GM19193 (cell line): ENCODE data around the gene PIM2.

Experiments
- POLR2A ChIP-seq: IDR thresholded peaks from 4 replicates; pipeline ENCODE4 v1.6.1; 2011; ENCODE audit not compliant: insufficient read depth, insufficient read length; ENCODE audit errors: extremely low read depth

Gene PIM2

DNA sequence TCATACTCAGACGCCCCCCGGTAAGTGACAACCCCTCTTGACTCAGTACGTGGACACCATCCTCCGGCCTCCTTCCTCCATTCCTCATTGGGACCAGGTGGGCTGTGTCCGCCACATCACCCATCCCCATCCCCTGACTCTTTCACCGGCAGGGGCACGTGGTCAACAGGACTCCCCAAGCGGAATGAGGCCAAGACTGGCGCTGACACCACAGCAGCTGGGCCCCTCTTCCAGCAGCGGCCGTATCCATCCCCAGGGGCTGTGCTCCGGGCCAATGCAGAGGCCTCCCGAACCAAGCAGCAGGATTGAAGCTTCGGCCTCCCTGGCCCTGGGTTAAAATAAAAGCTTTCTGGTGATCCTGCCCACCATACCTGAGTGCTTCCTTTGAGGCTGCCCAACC is 16.0 kb downstream of the PIM2 start:
- TF ChIP-seq POLR2A, result no peak

DNA sequence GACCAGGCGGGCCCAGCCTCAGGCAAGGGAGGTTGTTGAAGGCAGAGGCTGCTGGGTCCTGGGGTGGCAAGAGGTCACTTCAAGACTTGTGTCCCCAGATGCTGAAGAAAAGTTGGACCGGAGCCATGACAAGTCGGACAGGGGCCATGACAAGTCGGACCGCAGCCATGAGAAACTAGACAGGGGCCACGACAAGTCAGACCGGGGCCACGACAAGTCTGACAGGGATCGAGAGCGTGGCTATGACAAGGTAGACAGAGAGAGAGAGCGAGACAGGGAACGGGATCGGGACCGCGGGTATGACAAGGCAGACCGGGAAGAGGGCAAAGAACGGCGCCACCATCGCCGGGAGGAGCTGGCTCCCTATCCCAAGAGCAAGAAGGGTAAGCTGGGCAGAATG is 16.7 kb downstream of the PIM2 start:
- peak; percentile 9 for TF ChIP-seq POLR2A

- TF ChIP-seq POLR2A, result no peak
Observed at GRCh38 chrX:48901069-48901468, 17.8 kb downstream of the PIM2 start.

- no peak for TF ChIP-seq POLR2A
Observed at GRCh38 chrX:48899078-48899410, 19.8 kb downstream of the PIM2 start.

- peak; percentile 84 for TF ChIP-seq POLR2A
Observed at GRCh38 chrX:48897625-48898306, 21.1 kb downstream of the PIM2 start, which contains the start of the genes PQBP1 and TIMM17B. TSS of gene PQBP1 (plus strand) at chrX:48897930. CDS start at chrX:48898510, 580 bp downstream. TSS of gene TIMM17B (minus strand) at chrX:48897768. CDS start at chrX:48897749, 19 bp downstream.

DNA sequence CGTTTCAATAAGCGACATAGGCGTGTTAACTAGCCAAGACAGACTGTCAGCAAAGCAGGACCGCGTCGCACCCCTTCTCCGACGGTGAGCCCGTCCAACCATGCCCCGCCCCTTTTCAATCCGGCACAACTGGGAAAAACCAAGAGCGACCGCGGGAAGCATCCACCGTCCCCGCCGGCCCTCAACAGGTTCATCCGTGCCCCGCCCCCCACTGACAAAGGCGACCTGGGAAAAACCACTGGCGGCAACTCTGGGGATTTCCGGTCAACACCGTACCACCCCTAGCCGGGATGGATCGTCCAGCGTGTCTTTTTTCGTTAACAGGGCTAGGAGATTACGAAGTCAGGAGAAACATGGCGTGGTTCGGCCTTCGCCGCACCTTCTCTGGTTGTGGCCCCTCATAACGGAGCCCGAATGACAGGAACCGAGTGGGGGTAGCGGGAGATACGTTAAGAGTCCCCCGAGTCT is 21.6 kb downstream of the PIM2 start:
- no peak for TF ChIP-seq POLR2A

- TF ChIP-seq POLR2A, result no peak
Observed at GRCh38 chrX:48896611-48897011, 22.2 kb downstream of the PIM2 start.

GRCh38 chrX:48894891-48895290 is 23.9 kb downstream of the PIM2 start:
- TF ChIP-seq POLR2A, result no peak

DNA sequence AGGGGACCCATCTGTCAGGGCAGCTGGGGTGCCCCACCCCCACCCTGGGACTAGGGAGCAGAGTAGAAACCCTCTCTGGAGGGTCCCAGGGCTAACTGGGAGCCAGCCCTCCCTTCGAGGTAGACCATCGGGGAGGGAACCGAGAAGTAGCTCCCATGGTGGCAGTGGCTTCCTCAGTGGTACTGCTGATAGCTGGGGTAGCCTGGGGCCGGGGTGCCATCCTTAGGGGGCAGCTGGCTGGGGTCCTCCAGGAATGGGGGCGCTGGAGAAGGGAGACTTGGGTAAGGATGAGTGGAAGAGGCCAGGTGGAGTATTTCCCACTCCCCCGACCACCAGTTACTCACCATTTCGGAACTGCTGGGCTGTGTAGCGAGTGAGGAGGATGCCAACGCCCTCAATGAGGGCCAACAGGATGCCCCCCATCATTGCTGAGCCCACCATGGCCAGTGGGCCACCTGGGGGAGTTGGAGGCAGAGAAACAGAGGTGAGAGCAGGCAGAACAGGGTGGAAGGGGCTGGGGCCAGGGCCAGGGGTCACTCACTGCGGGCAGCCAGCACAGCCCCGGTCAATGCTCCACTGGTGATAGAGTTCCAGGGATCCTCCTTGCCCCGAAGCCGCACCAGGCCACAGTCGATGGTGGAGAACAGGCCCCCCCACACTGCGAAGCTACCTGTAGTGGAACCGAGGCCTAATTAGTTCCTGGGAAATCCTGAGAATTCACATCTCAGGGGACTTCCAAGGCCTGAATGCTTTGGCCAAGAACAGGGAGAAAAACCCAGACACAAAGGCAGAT is 25.1 kb downstream of the PIM2 start:
- no peak for TF ChIP-seq POLR2A

DNA sequence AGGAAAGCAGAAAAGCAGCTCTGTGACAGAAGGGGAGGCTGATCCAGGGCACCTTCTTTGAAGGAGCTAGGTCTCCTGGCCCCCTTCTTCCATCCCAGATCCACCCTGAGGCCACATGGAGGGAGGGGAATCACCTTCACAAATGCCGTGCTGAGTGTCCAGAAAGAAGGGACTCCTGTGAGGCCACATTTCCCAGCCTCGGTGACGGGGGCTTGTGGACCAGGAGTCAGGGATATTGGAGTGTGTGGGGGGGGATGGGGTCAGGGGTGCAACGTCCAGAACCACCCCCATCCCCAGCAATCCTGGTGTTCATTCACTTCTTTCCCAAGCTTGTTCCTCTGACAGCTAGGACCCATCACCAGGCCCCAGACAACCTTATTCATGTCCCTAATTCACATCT is 25.9 kb downstream of the PIM2 start:
- TF ChIP-seq POLR2A, result no peak

DNA sequence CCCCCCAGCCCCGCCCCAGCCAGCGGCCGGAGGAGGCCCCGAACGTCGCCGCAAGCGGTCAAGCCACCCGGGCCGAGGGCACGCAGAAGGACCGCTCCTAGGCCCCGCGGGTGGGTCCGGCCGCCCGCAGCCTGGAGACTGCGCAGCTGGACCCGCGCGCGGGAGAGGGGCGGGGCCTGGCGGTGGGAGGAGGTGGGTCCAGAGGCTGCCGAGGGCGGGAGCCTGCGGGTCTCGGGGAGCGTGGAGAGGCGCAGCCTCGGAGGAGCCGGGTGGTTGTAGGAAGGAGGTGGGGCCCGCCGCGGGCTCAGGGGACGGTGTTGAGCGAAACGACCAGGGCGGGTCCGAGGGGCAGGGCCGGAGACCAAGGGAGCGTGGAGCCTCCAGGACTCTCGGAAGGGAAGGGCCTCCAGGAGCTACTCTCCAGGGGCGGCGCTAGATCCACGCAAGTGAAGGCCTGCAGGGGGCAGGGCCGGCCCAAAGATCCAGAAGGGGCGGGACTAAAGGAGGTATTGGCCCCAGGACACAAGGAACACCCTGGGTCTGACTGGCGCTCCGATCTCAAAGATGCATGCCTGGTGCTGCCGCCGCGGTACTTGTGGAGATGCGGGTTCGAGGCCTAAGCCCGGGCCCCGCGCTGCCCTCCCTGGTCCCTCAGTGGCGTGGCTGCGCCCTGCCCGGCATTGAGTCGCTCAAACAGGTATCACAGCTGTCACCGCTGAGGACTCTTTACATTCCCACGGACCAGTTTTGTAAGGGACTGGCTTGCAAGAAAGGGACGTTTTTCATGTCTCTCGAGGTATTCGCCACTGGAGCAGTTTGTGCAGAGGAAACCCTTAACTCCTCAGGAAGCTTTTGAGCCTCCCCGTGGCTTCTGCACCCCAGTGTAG is 27.2 kb downstream of the PIM2 start:
- TF ChIP-seq POLR2A, result no peak

- TF ChIP-seq POLR2A, result no peak
Observed at GRCh38 chrX:48890934-48891401, 27.9 kb downstream of the PIM2 start.

- TF ChIP-seq POLR2A, result no peak
Observed at GRCh38 chrX:48890296-48890925, 28.4 kb downstream of the PIM2 start.

GRCh38 chrX:48883729-48884128 is 35.1 kb downstream of the PIM2 start:
- TF ChIP-seq POLR2A, result no peak

- TF ChIP-seq POLR2A, result no peak
Observed at GRCh38 chrX:48864210-48864609, 54.6 kb downstream of the PIM2 start.
